CD14-positive monocyte (primary cell): Measurements from ENCODE around the gene MAB21L4. TPM values are rescaled to one million over a fixed set of nuclear protein-coding genes. Genes with fewer than 3 reads are reported as not detected.

Source experiments
- DNase-seq, 3 donors: peaks; one replicate each; pipeline ENCODE4 v3.0.0-alpha.2; 2011 to 2022
- H2AFZ ChIP-seq: 2 replicates; pipeline ENCODE4 v1.6.0; 2012; ENCODE audit warnings: mild to moderate bottlenecking, low read depth, low read length, inconsistent platforms; ENCODE audit not compliant: insufficient read depth, poor library complexity, severe bottlenecking
- H3K27ac ChIP-seq, 2 donors: 1 replicate in 1 of 2; 2 replicates in 1 of 2; pipeline ENCODE4 v1.5.1; 2012 to 2013; ENCODE audit warnings: low read length in 2 of 2, control low read depth in 1 of 2, inconsistent platforms in 1 of 2, low read depth in 1 of 2, mild to moderate bottlenecking in 1 of 2
- H3K27me3 ChIP-seq, 2 donors: one replicate each; pipeline versions ENCODE4 v1.6.0 to v1.6.1; 2011 to 2013; ENCODE audit warnings: low read length in 2 of 2; ENCODE audit not compliant: control insufficient read depth in 2 of 2, insufficient read depth in 2 of 2
- H3K36me3 ChIP-seq, 2 donors: replicated peaks in 1 of 2; 1 replicate in 1 of 2; 2 replicates in 1 of 2; pipeline versions ENCODE4 v1.5.1 to v1.6.1; 2012 to 2013; ENCODE audit warnings: low read length in 2 of 2, control low read depth in 1 of 2, inconsistent platforms in 1 of 2, mild to moderate bottlenecking in 1 of 2; ENCODE audit not compliant: insufficient read depth in 2 of 2, control insufficient read depth in 1 of 2
- H3K4me1 ChIP-seq, 2 donors: 1 replicate in 1 of 2; 2 replicates in 1 of 2; pipeline versions ENCODE4 v1.5.1 to v1.6.1; 2012 to 2013; ENCODE audit warnings: low read length in 2 of 2, control low read depth in 1 of 2, inconsistent platforms in 1 of 2, mild to moderate bottlenecking in 1 of 2, moderate library complexity in 1 of 2; ENCODE audit not compliant: insufficient read depth in 2 of 2, control insufficient read depth in 1 of 2
- H3K4me2 ChIP-seq: replicated peaks from 2 replicates; pipeline ENCODE3; 2012; ENCODE audit warnings: low read length, moderate library complexity, mild to moderate bottlenecking; ENCODE audit not compliant: poor library complexity, severe bottlenecking; ENCODE audit errors: extremely low read depth
- H3K4me3 ChIP-seq, 3 experiments: fragments of 200-600 bp in 1 of 3; sonication (generic) in 1 of 3; replicated peaks in 1 of 3; 1 replicate in 2 of 3; 2 replicates in 1 of 3; pipeline ENCODE4 v1.5.1; 2011 to 2013; ENCODE audit warnings: low read length in 3 of 3, mild to moderate bottlenecking in 3 of 3, control low read depth in 2 of 3, low read depth in 2 of 3, inconsistent platforms in 1 of 3, moderate library complexity in 1 of 3
- H3K79me2 ChIP-seq: 2 replicates; pipeline ENCODE4 v1.6.0; 2012; ENCODE audit warnings: mild to moderate bottlenecking, control low read depth, inconsistent platforms, low read length, moderate library complexity; ENCODE audit not compliant: insufficient read depth
- H3K9ac ChIP-seq: 2 replicates; pipeline ENCODE4 v1.6.0; 2017; ENCODE audit warnings: low read length, mild to moderate bottlenecking; ENCODE audit not compliant: insufficient read depth, poor library complexity, severe bottlenecking
- H3K9me3 ChIP-seq, 2 donors: replicated peaks in 1 of 2; 1 replicate in 1 of 2; 2 replicates in 1 of 2; pipeline versions ENCODE4 v1.5.1 to v1.6.1; 2012 to 2013; ENCODE audit warnings: low read length in 2 of 2, control low read depth in 1 of 2; ENCODE audit not compliant: control insufficient read depth in 1 of 2, insufficient read depth in 1 of 2
- H4K20me1 ChIP-seq: 2 replicates; pipeline ENCODE4 v1.6.0; 2012; ENCODE audit warnings: mild to moderate bottlenecking, low read length, control low read depth, moderate library complexity; ENCODE audit not compliant: insufficient read depth
- H3K27ac Mint-ChIP-seq, 7 donors: one replicate each; pipeline ENCODE4 v1.8.0; 2020; ENCODE audit warnings: mild to moderate bottlenecking in 7 of 7, mixed read lengths in 7 of 7, moderate library complexity in 6 of 7, inconsistent platforms in 2 of 7
- H3K27me3 Mint-ChIP-seq, 3 donors: one replicate each; pipeline ENCODE4 v1.8.0; 2021 to 2022; ENCODE audit warnings: low read depth in 3 of 3, mild to moderate bottlenecking in 3 of 3, mixed read lengths in 3 of 3, moderate library complexity in 3 of 3, inconsistent platforms in 1 of 3
- H3K36me3 Mint-ChIP-seq, 2 donors: one replicate each; pipeline ENCODE4 v1.8.0; 2020; ENCODE audit warnings: mixed read lengths in 2 of 2, inconsistent platforms in 1 of 2, mild to moderate bottlenecking in 1 of 2
- H3K4me1 Mint-ChIP-seq: one replicate; pipeline ENCODE4 v1.8.0; 2020; ENCODE audit warnings: mild to moderate bottlenecking, mixed read lengths
- H3K4me3 Mint-ChIP-seq, 2 donors: one replicate each; pipeline ENCODE4 v1.8.0; 2020; ENCODE audit warnings: mild to moderate bottlenecking in 2 of 2, mixed read lengths in 2 of 2, moderate library complexity in 1 of 2
- H3K9me3 Mint-ChIP-seq, 7 donors: one replicate each; pipeline ENCODE4 v1.8.0; 2020 to 2022; ENCODE audit warnings: mixed read lengths in 7 of 7, mild to moderate bottlenecking in 6 of 7, moderate library complexity in 6 of 7, inconsistent platforms in 2 of 7
- WGBS: methylation state at CpG from one replicate; pipeline ENCODE4 v1.1.5; 2013; ENCODE audit warnings: missing lambda C conversion rate; ENCODE audit not compliant: insufficient coverage; 5-methylcytosine and 5-hydroxymethylcytosine counted together
- intact Hi-C, 2 donors: fragments of 100-400 bp; cut with micrococcal nuclease; formaldehyde crosslinking; loops; one replicate each; pipeline versions ENCODE4 v1.15.0 to v1.15.1; 2023
- polyA plus RNA-seq, 3 donors: library from polyadenylated mRNA; depleted of rRNA in 1 of 3; unstranded in 2 of 3; stranded (reverse) in 1 of 3; fragments of 300-500 nt in 2 of 3; fragments of >200 nt in 1 of 3; fragmentation: Illumina TruSeq in 2 of 3; gene quantifications; 1 replicate in 2 of 3; 2 replicates in 1 of 3; pipeline ENCODE4 v1.2.3, GENCODE V29; 2012 to 2021
- TF ChIP-seq, protein P1 (sequence below): fragments of 200-600 bp; IDR thresholded peaks from one replicate; pipeline ENCODE4 v1.8.0; 2022; ENCODE audit warnings: antibody characterized with exemption, mild to moderate bottlenecking

The MAB21L4 gene
- polyA plus RNA-seq, 3 donors = not detected

DNA sequence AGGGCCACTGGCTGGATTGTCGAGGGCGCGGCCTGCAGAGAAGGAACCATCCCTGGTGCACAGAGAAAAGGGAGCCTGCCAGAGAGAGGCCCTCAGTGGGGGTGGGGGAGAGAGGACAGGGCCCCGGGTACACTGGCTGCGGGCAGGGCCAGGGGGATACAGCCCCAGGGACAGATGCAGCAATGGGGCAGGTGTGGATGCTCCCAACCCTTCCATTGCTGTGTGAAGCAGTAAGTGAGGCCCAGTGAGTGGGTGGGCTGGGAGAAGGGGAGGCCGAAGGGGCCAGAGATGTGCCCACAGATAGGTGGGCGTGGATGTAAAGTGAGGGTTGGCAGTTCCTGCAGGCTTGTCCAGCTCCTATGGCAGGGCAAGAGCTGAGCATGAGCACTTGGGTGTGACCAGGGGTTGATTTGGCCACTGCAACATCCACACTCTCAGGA is 19.9 kb downstream of the MAB21L4 start:
- no peaks in the 10 kb centered on the region for H3K27me3 ChIP-seq
- Mint-ChIP-seq H3K4me3 (no peak overlapping the region), H3K27me3 (peaks cover 1 to 6% (median 5%) of the 10 kb centered on the region in 3 donors), H3K9me3 (peaks cover 0 to 4% (median 0%) of the 10 kb centered on the region in 7 donors), H3K27ac (no peak overlapping the region), H3K36me3 (no peaks in the 10 kb centered on the region), H3K4me1 (no peaks in the 10 kb centered on the region)
- H3K4me3 ChIP-seq = no peak overlapping the region
- H4K20me1 ChIP-seq = no peaks in the 10 kb centered on the region
- TF ChIP-seq, protein P1, sequence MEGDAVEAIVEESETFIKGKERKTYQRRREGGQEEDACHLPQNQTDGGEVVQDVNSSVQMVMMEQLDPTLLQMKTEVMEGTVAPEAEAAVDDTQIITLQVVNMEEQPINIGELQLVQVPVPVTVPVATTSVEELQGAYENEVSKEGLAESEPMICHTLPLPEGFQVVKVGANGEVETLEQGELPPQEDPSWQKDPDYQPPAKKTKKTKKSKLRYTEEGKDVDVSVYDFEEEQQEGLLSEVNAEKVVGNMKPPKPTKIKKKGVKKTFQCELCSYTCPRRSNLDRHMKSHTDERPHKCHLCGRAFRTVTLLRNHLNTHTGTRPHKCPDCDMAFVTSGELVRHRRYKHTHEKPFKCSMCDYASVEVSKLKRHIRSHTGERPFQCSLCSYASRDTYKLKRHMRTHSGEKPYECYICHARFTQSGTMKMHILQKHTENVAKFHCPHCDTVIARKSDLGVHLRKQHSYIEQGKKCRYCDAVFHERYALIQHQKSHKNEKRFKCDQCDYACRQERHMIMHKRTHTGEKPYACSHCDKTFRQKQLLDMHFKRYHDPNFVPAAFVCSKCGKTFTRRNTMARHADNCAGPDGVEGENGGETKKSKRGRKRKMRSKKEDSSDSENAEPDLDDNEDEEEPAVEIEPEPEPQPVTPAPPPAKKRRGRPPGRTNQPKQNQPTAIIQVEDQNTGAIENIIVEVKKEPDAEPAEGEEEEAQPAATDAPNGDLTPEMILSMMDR = no peak
- DNase-seq = no peak
- H3K4me1 ChIP-seq = no peaks in the 10 kb centered on the region
- intact Hi-C loops = no loop called here
- no peak overlapping the region for H2AFZ ChIP-seq
- H3K36me3 ChIP-seq = no peaks in the 10 kb centered on the region
- no peaks in the 10 kb centered on the region for H3K9me3 ChIP-seq
- 75% methylated on average over 7 of the region's 7 CpGs for WGBS
- no peak overlapping the region for H3K4me2 ChIP-seq
- H3K27ac ChIP-seq = no peak overlapping the region
- no peak overlapping the region for H3K9ac ChIP-seq
- H3K79me2 ChIP-seq = no peaks in the 10 kb centered on the region

- no peaks in the 10 kb centered on the region for H3K36me3 ChIP-seq
- Mint-ChIP-seq H3K4me1 (no peaks in the 10 kb centered on the region), H3K36me3 (no peaks in the 10 kb centered on the region), H3K27ac (no peak overlapping the region), H3K9me3 (peaks cover 0 to 4% (median 0%) of the 10 kb centered on the region in 7 donors), H3K4me3 (no peak overlapping the region), H3K27me3 (peaks cover 1 to 6% (median 5%) of the 10 kb centered on the region in 3 donors)
- intact Hi-C loops = no loop called here
- no peaks in the 10 kb centered on the region for H3K4me1 ChIP-seq
- no peaks in the 10 kb centered on the region for H4K20me1 ChIP-seq
- H3K79me2 ChIP-seq = no peaks in the 10 kb centered on the region
- H3K27me3 ChIP-seq = no peaks in the 10 kb centered on the region
- H3K27ac ChIP-seq = no peak overlapping the region
- no peak for DNase-seq
- no peaks in the 10 kb centered on the region for H3K9me3 ChIP-seq
- WGBS = 98% methylated on average over 19 of the region's 22 CpGs
- H3K9ac ChIP-seq = no peak overlapping the region
- H2AFZ ChIP-seq = no peak overlapping the region
- TF ChIP-seq, protein P1 = no peak
- no peak overlapping the region for H3K4me3 ChIP-seq
- no peak overlapping the region for H3K4me2 ChIP-seq
These were observed 20.5 kb downstream of the MAB21L4 start for GRCh38 chr2:240875228-240876034.
